Vagina (tissue), 2 donors: ENCODE data around the gene SELENBP1.

Experiments used
- POLR2A ChIP-seq, 2 donors: fragments of 450-650 bp; IDR thresholded peaks; one replicate each; pipeline ENCODE4 v1.6.1; 2017; ENCODE audit warnings: antibody characterized with exemption in 2 of 2, mild to moderate bottlenecking in 2 of 2, moderate library complexity in 2 of 2
- POLR2AphosphoS5 ChIP-seq, 2 donors: sonication (generic); formaldehyde crosslinking; IDR thresholded peaks; one replicate each; pipeline ENCODE4 v1.9.0; 2017; ENCODE audit warnings: antibody characterized with exemption in 2 of 2, mild to moderate bottlenecking in 2 of 2, low read depth in 1 of 2; ENCODE audit not compliant: insufficient read depth in 1 of 2
- TF ChIP-seq, protein P1 (sequence below), 3 experiments: fragments of 450-650 bp in 2 of 3; fragments of 200-600 bp in 1 of 3; sonication (generic) in 1 of 3; IDR thresholded peaks; one replicate each; pipeline ENCODE4 v1.5.1; 2017 to 2019; ENCODE audit warnings: antibody characterized with exemption in 3 of 3, mild to moderate bottlenecking in 2 of 3, moderate library complexity in 2 of 3

DNA sequence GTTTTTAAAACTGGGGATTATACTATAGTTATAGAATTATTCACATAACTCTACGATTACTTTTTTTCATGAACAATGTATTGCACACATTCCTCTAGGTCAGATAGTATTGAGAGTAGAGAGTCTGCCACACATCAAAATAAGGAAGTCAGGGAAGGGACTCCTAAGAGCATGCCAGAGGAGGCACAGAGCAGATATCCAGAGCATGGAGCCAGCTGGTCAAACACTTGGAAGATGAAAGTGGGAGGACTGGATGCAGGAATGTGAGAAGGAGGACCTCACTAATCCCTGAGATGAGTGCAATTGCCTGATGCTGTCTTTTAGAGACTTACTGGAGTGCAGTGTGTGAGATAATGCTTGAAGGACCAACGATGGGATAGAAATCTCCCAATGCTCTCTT lies 15.8 kb downstream of the SELENBP1 start:
- TF ChIP-seq, protein P1, sequence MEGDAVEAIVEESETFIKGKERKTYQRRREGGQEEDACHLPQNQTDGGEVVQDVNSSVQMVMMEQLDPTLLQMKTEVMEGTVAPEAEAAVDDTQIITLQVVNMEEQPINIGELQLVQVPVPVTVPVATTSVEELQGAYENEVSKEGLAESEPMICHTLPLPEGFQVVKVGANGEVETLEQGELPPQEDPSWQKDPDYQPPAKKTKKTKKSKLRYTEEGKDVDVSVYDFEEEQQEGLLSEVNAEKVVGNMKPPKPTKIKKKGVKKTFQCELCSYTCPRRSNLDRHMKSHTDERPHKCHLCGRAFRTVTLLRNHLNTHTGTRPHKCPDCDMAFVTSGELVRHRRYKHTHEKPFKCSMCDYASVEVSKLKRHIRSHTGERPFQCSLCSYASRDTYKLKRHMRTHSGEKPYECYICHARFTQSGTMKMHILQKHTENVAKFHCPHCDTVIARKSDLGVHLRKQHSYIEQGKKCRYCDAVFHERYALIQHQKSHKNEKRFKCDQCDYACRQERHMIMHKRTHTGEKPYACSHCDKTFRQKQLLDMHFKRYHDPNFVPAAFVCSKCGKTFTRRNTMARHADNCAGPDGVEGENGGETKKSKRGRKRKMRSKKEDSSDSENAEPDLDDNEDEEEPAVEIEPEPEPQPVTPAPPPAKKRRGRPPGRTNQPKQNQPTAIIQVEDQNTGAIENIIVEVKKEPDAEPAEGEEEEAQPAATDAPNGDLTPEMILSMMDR (IDR thresholded peaks at IDR 0.05), result no peak
- TF ChIP-seq POLR2A (IDR thresholded peaks at IDR 0.05) (no peak), POLR2AphosphoS5 (IDR thresholded peaks at IDR 0.05; ENCODE audit: insufficient read depth in 1 of 2, low read depth in 1 of 2) (no peak)
